ENCODE measurements around the gene ALDH1A3.

ALDH1A3 gene

GRCh38 chr15:100928632-100929280 lies 49.1 kb downstream of the ALDH1A3 start:
- H3K4me3 ChIP-seq (ENCODE audit: low read depth, low read length), result no peak overlapping the region

DNA sequence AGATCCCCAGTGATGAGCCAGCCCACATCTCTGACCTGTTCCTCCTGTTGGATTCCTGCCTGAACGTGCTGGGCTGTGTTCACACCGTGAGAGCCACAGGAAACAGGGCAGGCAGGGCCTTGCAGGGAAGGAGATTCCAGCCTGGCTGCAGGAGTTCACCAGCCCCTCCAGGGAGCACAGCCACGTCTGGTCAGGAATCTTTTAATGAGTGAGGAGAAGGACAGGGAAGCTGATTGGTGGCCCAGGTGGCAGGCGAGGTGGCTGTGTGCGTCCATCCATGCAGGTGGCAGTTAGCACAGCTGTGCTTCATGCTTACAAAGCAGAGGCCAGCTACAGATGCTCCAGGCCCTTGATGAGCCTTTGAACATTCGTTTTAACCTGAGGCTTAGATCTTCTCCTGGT lies 50.0 kb downstream of the ALDH1A3 start:
- no peak for DNase-seq (ENCODE audit: low read depth)
- H3K4me3 ChIP-seq (ENCODE audit: low read depth, low read length), result no peak overlapping the region
- TF ChIP-seq MAX (IDR thresholded peaks at IDR 0.05; ENCODE audit: low read depth, low read length) (no peak), POLR2A (IDR thresholded peaks at IDR 0.05; ENCODE audit: extremely low read depth, insufficient read length) (no peak), CTCF (IDR thresholded peaks at IDR 0.05; ENCODE audit: low read depth, low read length) (no peak)

More at GRCh38 chr15:100928632-100929280, 49.1 kb downstream of the ALDH1A3 start:
- TF ChIP-seq MAX (IDR thresholded peaks at IDR 0.05; ENCODE audit: low read depth, low read length) (no peak), POLR2A (IDR thresholded peaks at IDR 0.05; ENCODE audit: extremely low read depth, insufficient read length) (no peak), CTCF (IDR thresholded peaks at IDR 0.05; ENCODE audit: low read depth, low read length) (no peak)
- no peak for DNase-seq (ENCODE audit: low read depth)

GRCh38 chr15:100930306-100930848 lies 50.7 kb downstream of the ALDH1A3 start:
- DNase-seq (ENCODE audit: low read depth), result no peak
- H3K4me3 ChIP-seq (ENCODE audit: low read depth, low read length), result no peak overlapping the region
- no peak for TF ChIP-seq CTCF (IDR thresholded peaks at IDR 0.05; ENCODE audit: low read depth, low read length)
- TF ChIP-seq POLR2A (IDR thresholded peaks at IDR 0.05; ENCODE audit: extremely low read depth, insufficient read length), result no peak
- TF ChIP-seq MAX (IDR thresholded peaks at IDR 0.05; ENCODE audit: low read depth, low read length), result no peak
- no peak for TF ChIP-seq MYC (IDR thresholded peaks at IDR 0.05; ENCODE audit: low read depth, low read length)

GRCh38 chr15:100931143-100931890 lies 51.7 kb downstream of the ALDH1A3 start:
- DNase-seq (ENCODE audit: low read depth), result no peak
- TF ChIP-seq MAX (IDR thresholded peaks at IDR 0.05; ENCODE audit: low read depth, low read length) (no peak), CTCF (IDR thresholded peaks at IDR 0.05; ENCODE audit: low read depth, low read length) (no peak), MYC (IDR thresholded peaks at IDR 0.05; ENCODE audit: low read depth, low read length) (no peak), POLR2A (IDR thresholded peaks at IDR 0.05; ENCODE audit: extremely low read depth, insufficient read length) (no peak)
- H3K4me3 ChIP-seq (ENCODE audit: low read depth, low read length), result no peak overlapping the region

DNA sequence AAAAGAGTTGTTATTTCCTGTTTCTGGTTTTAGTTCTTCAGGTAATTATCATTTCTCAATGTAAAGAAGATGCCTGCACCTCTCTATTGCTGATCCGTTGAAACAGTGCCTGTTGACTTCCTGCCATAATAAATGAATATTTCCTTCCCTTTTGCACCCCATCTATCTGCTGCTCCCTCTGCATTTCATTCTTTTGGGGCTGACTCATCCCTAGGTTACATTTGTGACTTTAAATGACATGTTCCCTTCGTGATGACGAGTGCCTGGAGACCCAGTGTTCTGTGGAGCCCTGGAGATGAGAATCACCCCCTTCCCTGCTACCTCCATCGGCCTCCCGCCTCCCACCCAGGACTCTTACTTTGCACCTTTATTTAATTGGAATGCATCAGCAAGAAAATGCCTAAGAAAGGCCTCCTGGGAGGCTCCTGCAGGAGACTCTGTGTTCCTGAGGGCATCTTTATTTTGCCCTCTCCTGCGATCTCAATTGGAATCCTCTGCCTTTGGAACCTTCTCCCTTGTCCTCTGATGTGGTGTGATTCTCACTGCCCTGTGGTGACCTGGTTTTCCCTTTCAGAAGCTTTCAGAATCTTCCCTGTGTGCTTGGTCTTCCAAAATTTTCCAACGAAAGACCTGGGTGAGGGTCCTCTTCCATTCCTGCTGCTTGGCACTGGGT lies 53.2 kb downstream of the ALDH1A3 start:
- no peak overlapping the region for H3K4me3 ChIP-seq (ENCODE audit: low read depth, low read length)
- no peak for TF ChIP-seq MAX (IDR thresholded peaks at IDR 0.05; ENCODE audit: low read depth, low read length)
- TF ChIP-seq CTCF (IDR thresholded peaks at IDR 0.05; ENCODE audit: low read depth, low read length), result no peak
- no peak for TF ChIP-seq MYC (IDR thresholded peaks at IDR 0.05; ENCODE audit: low read depth, low read length)
- TF ChIP-seq POLR2A (IDR thresholded peaks at IDR 0.05; ENCODE audit: extremely low read depth, insufficient read length), result no peak
- DNase-seq (ENCODE audit: low read depth), result no peak
